ENCODE data around the gene ELFN1.

ELFN1 gene

DNA sequence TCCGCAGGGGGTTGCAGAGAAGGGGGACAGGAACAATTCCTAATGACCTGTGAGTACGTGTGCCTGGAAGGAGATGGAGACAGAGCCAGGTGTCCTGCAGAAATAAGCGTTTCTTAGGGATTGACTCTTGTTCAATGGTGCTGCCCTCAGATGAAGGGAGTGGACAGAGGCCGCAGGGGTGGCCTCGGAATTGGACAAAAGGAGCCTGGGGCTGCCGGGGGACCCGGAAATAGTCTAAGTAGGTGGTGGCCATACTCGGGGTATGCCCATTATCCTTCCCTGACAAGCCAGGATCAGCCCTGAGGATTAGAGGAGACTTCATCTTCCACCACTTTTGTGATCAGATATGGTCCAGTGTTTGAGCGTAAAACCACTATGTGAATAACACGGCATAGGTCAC, 39.2 kb downstream of the ELFN1 start:
- no peak for TF ChIP-seq SIN3A (IDR thresholded peaks at IDR 0.05; ENCODE audit: borderline replicate concordance, insufficient read depth, low read length)
- TF ChIP-seq TAF1 (IDR thresholded peaks at IDR 0.05; ENCODE audit: borderline replicate concordance, insufficient read depth, low read length): no peak
- TF ChIP-seq, protein P1, sequence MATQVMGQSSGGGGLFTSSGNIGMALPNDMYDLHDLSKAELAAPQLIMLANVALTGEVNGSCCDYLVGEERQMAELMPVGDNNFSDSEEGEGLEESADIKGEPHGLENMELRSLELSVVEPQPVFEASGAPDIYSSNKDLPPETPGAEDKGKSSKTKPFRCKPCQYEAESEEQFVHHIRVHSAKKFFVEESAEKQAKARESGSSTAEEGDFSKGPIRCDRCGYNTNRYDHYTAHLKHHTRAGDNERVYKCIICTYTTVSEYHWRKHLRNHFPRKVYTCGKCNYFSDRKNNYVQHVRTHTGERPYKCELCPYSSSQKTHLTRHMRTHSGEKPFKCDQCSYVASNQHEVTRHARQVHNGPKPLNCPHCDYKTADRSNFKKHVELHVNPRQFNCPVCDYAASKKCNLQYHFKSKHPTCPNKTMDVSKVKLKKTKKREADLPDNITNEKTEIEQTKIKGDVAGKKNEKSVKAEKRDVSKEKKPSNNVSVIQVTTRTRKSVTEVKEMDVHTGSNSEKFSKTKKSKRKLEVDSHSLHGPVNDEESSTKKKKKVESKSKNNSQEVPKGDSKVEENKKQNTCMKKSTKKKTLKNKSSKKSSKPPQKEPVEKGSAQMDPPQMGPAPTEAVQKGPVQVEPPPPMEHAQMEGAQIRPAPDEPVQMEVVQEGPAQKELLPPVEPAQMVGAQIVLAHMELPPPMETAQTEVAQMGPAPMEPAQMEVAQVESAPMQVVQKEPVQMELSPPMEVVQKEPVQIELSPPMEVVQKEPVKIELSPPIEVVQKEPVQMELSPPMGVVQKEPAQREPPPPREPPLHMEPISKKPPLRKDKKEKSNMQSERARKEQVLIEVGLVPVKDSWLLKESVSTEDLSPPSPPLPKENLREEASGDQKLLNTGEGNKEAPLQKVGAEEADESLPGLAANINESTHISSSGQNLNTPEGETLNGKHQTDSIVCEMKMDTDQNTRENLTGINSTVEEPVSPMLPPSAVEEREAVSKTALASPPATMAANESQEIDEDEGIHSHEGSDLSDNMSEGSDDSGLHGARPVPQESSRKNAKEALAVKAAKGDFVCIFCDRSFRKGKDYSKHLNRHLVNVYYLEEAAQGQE (IDR thresholded peaks at IDR 0.05; ENCODE audit: insufficient read depth in 1 of 2, low read depth in 2 of 2, low read length in 2 of 2): no peak
- TF ChIP-seq FOXP2 (optimal IDR thresholded peaks at IDR 0.05; ENCODE audit: borderline replicate concordance, extremely low read depth, extremely low read length, insufficient read depth): no peak
- TF ChIP-seq POLR2AphosphoS5 (IDR thresholded peaks at IDR 0.05; ENCODE audit: low read depth, low read length): no peak

DNA sequence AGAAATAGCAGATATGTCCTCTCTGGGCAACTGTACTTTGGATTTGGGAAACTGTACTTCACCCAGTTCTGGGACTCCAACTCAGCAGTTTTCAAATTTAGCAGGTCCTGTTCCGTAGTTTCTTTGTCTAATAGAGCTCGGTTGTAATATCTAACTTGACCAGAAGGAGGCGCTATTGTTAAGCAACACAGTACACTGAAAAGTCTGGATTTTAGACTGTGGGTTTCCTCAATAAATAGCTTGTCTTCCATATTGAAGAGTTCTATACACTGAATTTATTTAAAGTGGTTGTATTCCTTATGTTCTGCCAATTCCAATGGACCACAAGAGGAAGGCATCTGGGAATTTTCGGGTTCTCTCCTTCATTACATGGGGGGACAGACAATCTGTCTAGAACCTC, 39.8 kb downstream of the ELFN1 start:
- TF ChIP-seq FOXP2 (optimal IDR thresholded peaks at IDR 0.05; ENCODE audit: borderline replicate concordance, extremely low read depth, extremely low read length, insufficient read depth): no peak

DNA sequence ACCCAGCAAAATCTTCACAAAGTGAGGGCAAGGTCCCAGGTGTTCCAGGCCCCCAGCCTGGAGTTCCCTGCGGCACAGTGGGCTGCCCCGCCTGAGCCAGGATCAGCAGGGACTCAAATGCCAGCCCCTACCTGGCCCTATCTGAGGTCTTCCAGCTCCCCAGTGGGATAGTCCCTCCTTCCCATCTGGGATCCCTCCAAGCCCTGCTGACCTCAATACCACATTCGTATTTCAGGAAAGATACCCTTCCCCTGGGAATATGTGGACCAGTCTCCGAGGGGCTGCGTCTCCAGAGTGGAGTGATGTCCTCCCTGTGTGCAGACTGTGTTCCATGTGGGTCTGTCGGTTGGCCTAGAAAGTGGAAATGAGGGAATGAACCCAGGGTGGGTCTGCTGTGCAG, 40.9 kb downstream of the ELFN1 start:
- TF ChIP-seq FOXP2 (optimal IDR thresholded peaks at IDR 0.05; ENCODE audit: borderline replicate concordance, extremely low read depth, extremely low read length, insufficient read depth) (no peak), SIN3A (IDR thresholded peaks at IDR 0.05; ENCODE audit: borderline replicate concordance, insufficient read depth, low read length) (no peak), TAF1 (IDR thresholded peaks at IDR 0.05; ENCODE audit: borderline replicate concordance, insufficient read depth, low read length) (no peak), POLR2AphosphoS5 (IDR thresholded peaks at IDR 0.05; ENCODE audit: low read depth, low read length) (no peak)
- TF ChIP-seq, protein P1 (IDR thresholded peaks at IDR 0.05; ENCODE audit: insufficient read depth in 1 of 2, low read depth in 2 of 2, low read length in 2 of 2): no peak

DNA sequence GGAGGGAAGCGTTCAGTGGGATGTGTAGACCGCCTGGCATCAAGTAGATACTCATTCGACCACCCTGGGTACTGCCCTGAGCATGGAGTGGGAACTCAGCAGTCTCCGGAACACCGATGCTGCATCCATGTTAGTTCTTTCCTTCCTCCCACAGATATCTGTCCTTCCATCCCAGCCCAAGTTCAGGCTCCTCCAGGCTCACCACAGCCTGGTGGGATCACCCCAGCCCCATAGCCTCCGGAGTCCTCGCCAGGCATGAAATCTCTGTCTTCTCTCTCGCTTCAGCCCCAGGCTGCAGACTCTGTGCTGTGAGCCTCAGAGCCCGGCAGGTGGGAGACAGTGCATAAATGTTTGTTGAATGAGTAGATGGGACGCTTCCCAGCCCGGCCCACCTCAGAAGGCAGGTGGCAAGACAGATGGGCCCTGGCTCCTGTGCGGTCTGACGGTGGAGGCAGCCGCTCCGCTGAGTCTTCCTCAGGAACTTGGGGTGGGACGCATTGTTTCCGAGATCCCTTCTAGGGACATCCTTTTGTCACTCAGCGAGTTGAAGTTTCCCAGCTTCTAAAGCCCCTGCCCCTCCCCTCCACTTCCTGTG, 42.9 kb downstream of the ELFN1 start:
- TF ChIP-seq FOXP2 (optimal IDR thresholded peaks at IDR 0.05; ENCODE audit: borderline replicate concordance, extremely low read depth, extremely low read length, insufficient read depth) (no peak), TAF1 (IDR thresholded peaks at IDR 0.05; ENCODE audit: borderline replicate concordance, insufficient read depth, low read length) (no peak), POLR2AphosphoS5 (IDR thresholded peaks at IDR 0.05; ENCODE audit: low read depth, low read length) (no peak), SIN3A (IDR thresholded peaks at IDR 0.05; ENCODE audit: borderline replicate concordance, insufficient read depth, low read length) (no peak)
- TF ChIP-seq, protein P1 (IDR thresholded peaks at IDR 0.05; ENCODE audit: insufficient read depth in 1 of 2, low read depth in 2 of 2, low read length in 2 of 2): no peak

DNA sequence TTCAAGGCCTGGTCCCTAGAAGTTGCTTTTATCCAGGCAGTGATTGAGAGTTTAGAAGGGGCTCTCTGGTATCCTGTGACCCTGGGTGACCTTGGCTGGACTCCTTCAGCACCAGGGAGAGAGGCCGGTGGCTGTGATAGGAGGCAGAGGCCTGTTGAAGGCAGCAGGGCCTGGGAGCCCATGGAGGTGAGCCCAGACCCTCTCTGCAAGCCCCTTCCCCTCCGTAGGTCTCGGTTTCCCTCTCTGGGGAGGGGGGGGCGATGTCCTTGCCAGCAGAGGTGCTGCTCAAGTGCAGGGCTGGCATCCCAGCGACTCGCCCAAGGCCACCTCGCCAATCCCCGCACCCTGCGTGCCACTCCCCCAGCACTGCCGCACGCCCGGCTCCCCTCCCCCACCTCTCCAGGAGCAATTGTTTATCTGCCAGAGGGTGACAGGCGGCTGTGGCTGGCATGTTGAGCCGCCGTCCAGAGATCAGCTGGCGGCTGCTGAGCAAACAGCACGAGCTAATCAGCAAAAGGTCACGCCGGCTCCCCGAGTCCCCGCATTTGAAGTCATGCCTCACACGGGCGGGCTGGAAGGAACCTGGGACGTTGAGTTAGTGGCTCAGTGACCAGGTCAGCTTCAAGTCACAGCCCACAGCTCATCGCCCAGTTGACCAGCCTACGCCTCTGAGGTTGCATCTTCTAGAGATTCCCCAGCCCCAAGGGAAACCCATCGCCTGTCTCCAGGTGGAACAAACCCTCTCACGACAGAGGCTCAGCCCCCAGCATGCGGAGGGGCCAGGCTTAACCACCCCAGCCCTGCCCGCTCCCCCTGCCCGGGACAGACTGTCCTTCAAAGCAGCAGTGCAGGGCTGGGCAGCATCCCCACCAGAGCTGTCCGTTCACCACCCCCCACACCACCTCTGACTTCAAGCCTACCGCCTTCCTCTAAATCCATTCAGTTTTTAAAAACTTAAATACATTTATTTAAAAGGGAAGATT, 43.7 kb downstream of the ELFN1 start:
- TF ChIP-seq, protein P1 (IDR thresholded peaks at IDR 0.05; ENCODE audit: insufficient read depth in 1 of 2, low read depth in 2 of 2, low read length in 2 of 2): peak; percentile 72 to 89
- TF ChIP-seq SIN3A (IDR thresholded peaks at IDR 0.05; ENCODE audit: borderline replicate concordance, insufficient read depth, low read length) (no peak), POLR2AphosphoS5 (IDR thresholded peaks at IDR 0.05; ENCODE audit: low read depth, low read length) (no peak), FOXP2 (optimal IDR thresholded peaks at IDR 0.05; ENCODE audit: borderline replicate concordance, extremely low read depth, extremely low read length, insufficient read depth) (no peak)
